GM23248 (cell line): ENCODE measurements around the gene SULF2. TPM values are rescaled to one million over a fixed set of nuclear protein-coding genes. Genes with fewer than 3 reads are reported as not detected.

ENCODE experiments used
- DNase-seq: peaks from one replicate; pipeline ENCODE4 v3.0.0-alpha.2; 2015
- H2AFZ ChIP-seq: fragments of 200-600 bp; sonication (generic); 2 replicates; pipeline ENCODE4 v1.6.1; 2016; ENCODE audit warnings: antibody characterized with exemption
- H3F3A ChIP-seq: fragments of 200-600 bp; sonication (generic); 2 replicates; pipeline ENCODE4 v1.6.1; 2016; ENCODE audit warnings: mild to moderate bottlenecking, antibody characterized with exemption, mixed run types; ENCODE audit not compliant: insufficient read depth
- H3K27ac ChIP-seq: fragments of 200-600 bp; sonication (generic); 2 replicates; pipeline ENCODE4 v1.5.1; 2016; ENCODE audit warnings: mild to moderate bottlenecking
- H3K27me3 ChIP-seq: fragments of 200-600 bp; sonication (generic); replicated peaks from 2 replicates; pipeline ENCODE4 v1.6.1; 2016; ENCODE audit warnings: mild to moderate bottlenecking; ENCODE audit not compliant: insufficient read depth
- H3K36me3 ChIP-seq: fragments of 200-600 bp; sonication (generic); 2 replicates; pipeline ENCODE4 v1.6.1; 2016; ENCODE audit warnings: low read depth, mild to moderate bottlenecking
- H3K4me1 ChIP-seq: fragments of 200-600 bp; sonication (generic); 2 replicates; pipeline ENCODE4 v1.6.1; 2016; ENCODE audit warnings: mild to moderate bottlenecking; ENCODE audit not compliant: insufficient read depth
- H3K4me2 ChIP-seq: fragments of 200-600 bp; sonication (generic); one replicate; pipeline ENCODE4 v1.6.1; 2016; ENCODE audit warnings: mild to moderate bottlenecking; ENCODE audit not compliant: unreplicated experiment
- H3K4me3 ChIP-seq: fragments of 200-600 bp; sonication (generic); 2 replicates; pipeline ENCODE4 v1.5.1; 2016; ENCODE audit warnings: mild to moderate bottlenecking
- H3K79me2 ChIP-seq: fragments of 200-600 bp; sonication (generic); 2 replicates; pipeline ENCODE4 v1.6.1; 2016; ENCODE audit warnings: mild to moderate bottlenecking; ENCODE audit not compliant: insufficient read depth
- H3K9ac ChIP-seq: fragments of 200-600 bp; sonication (generic); 2 replicates; pipeline ENCODE4 v1.6.1; 2016; ENCODE audit warnings: mild to moderate bottlenecking
- H3K9me2 ChIP-seq: fragments of 200-600 bp; sonication (generic); 2 replicates; pipeline ENCODE4 v1.6.1; 2016; ENCODE audit warnings: mixed run types, mild to moderate bottlenecking, moderate library complexity; ENCODE audit not compliant: insufficient read depth
- H3K9me3 ChIP-seq: fragments of 200-600 bp; sonication (generic); one replicate; pipeline ENCODE4 v1.6.1; 2017; ENCODE audit warnings: low read depth
- H4K20me1 ChIP-seq: fragments of 200-600 bp; sonication (generic); 2 replicates; pipeline ENCODE4 v1.6.0; 2016; ENCODE audit not compliant: insufficient read depth
- EZH2 ChIP-seq: fragments of 200-600 bp; sonication (generic); IDR thresholded peaks from 2 replicates; pipeline ENCODE4 v1.6.1; 2018; ENCODE audit warnings: antibody characterized with exemption, mild to moderate bottlenecking; ENCODE audit not compliant: insufficient read depth, poor library complexity, severe bottlenecking
- EZH2phosphoT487 ChIP-seq: fragments of 200-600 bp; sonication (generic); IDR thresholded peaks from 2 replicates; pipeline ENCODE4 v1.6.1; 2018; ENCODE audit warnings: antibody characterized with exemption, moderate library complexity, mild to moderate bottlenecking, low read depth; ENCODE audit not compliant: insufficient read depth
- WGBS, 2 experiments: methylation state at CpG; one replicate each; pipeline ENCODE4 v1.1.6; 2015 to 2017; ENCODE audit warnings: low lambda C conversion rate in 2 of 2, low coverage in 1 of 2; ENCODE audit errors: missing lambda C conversion rate in 2 of 2; 5-methylcytosine and 5-hydroxymethylcytosine counted together
- in situ Hi-C: fragments of 300-500 bp; cut with MboI; formaldehyde crosslinking; loops from 2 replicates; pipeline ENCODE4 v1.15.0; 2020
- polyA plus RNA-seq: library from polyadenylated mRNA; unstranded; fragments of >200 nt; fragmentation: Nextera tagmentation; extraction: Ambion mirVana; gene quantifications from 2 replicates; pipeline ENCODE4 v1.2.1, GENCODE V29; 2016
- total RNA-seq: library from RNA; depleted of rRNA; stranded (reverse); fragments of >200 nt; shearing (Covaris generic); gene quantifications from 2 replicates; pipeline ENCODE4 v1.2.3, GENCODE V29; 2014

SULF2 gene
- total and polyA plus RNA-seq, 2 experiments from 2014 or later, result 2.0 to 5.6 TPM

GRCh38 chr20:47635256-47635655 is 150.0 kb downstream of the SULF2 start:
- no peak overlapping the region for H3K4me2 ChIP-seq
- no peak overlapping the region for H3K9ac ChIP-seq
- no peaks in the 10 kb centered on the region for H3K79me2 ChIP-seq
- no peaks in the 10 kb centered on the region for H3K9me3 ChIP-seq
- no peaks in the 10 kb centered on the region for H3K4me1 ChIP-seq
- H2AFZ ChIP-seq, result no peak overlapping the region
- no peaks in the 10 kb centered on the region for H3K27me3 ChIP-seq
- no peaks in the 10 kb centered on the region for H3F3A ChIP-seq
- in situ Hi-C loops, result loop anchor here (10.0 kb wide), 1 partner anchor 440 kb away; no protein-coding TSS in a partner anchor
- WGBS, 2 experiments, result 99 to 100% methylated on average over 4 of the region's 4 CpGs
- no peak overlapping the region for H3K27ac ChIP-seq
- no peak for TF ChIP-seq EZH2
- no peak for TF ChIP-seq EZH2phosphoT487
- H3K36me3 ChIP-seq, result peaks cover 51% of the 10 kb centered on the region
- no peak for DNase-seq
- no peaks in the 10 kb centered on the region for H3K9me2 ChIP-seq
- H4K20me1 ChIP-seq, result no peaks in the 10 kb centered on the region
- H3K4me3 ChIP-seq, result no peak overlapping the region

GRCh38 chr20:47631078-47631477 is 154.2 kb downstream of the SULF2 start:
- Histone ChIP-seq H3K79me2 (0 out of 2 replicates have a peak, but pooled peaks cover 11% of the 10 kb centered on the region), H3K9ac (no peak overlapping the region), H3K27ac (no peak overlapping the region), H3K4me1 (no peaks in the 10 kb centered on the region), H4K20me1 (no peaks in the 10 kb centered on the region), H3K4me3 (no peak overlapping the region), H3K27me3 (no peaks in the 10 kb centered on the region), H3K9me3 (no peaks in the 10 kb centered on the region), H2AFZ (no peak overlapping the region), H3K36me3 (peaks cover 47% of the 10 kb centered on the region; the same call in 1 of the 2 replicates), H3K4me2 (no peak overlapping the region), H3F3A (no peaks in the 10 kb centered on the region), H3K9me2 (no peaks in the 10 kb centered on the region)
- TF ChIP-seq EZH2phosphoT487 (no peak), EZH2 (no peak)
- in situ Hi-C loops, result loop anchor here (10.0 kb wide), 1 partner anchor 436 kb away; no protein-coding TSS in a partner anchor
- DNase-seq, result no peak

- H3K27ac ChIP-seq, result no peak overlapping the region
- no peaks in the 10 kb centered on the region for H3K4me1 ChIP-seq
- no peak overlapping the region for H2AFZ ChIP-seq
- H3F3A ChIP-seq, result no peaks in the 10 kb centered on the region
- TF ChIP-seq EZH2phosphoT487, result no peak
- TF ChIP-seq EZH2, result no peak
- no peak overlapping the region for H3K4me3 ChIP-seq
- H3K9ac ChIP-seq, result no peak overlapping the region
- no peaks in the 10 kb centered on the region for H3K9me2 ChIP-seq
- peaks cover 43% of the 10 kb centered on the region; the same call in 1 of the 2 replicates for H3K36me3 ChIP-seq
- H3K27me3 ChIP-seq, result no peaks in the 10 kb centered on the region
- no peak for DNase-seq
- H3K79me2 ChIP-seq, result peaks cover 17% of the 10 kb centered on the region; the same call in 1 of the 2 replicates
- 94 to 96% methylated on average over 2 of the region's 2 CpGs for WGBS, 2 experiments
- in situ Hi-C loops, result loop anchor here (10.0 kb wide), 3 partner anchors 245 to 435 kb away; no protein-coding TSS in a partner anchor
- H4K20me1 ChIP-seq, result no peaks in the 10 kb centered on the region
- no peak overlapping the region for H3K4me2 ChIP-seq
- H3K9me3 ChIP-seq, result no peaks in the 10 kb centered on the region
Observed at GRCh38 chr20:47629907-47630306, 155.4 kb downstream of the SULF2 start.

- Histone ChIP-seq H3K36me3 (peaks cover 40% of the 10 kb centered on the region; the same call in 1 of the 2 replicates), H4K20me1 (no peaks in the 10 kb centered on the region), H3K9ac (no peak overlapping the region), H3F3A (no peaks in the 10 kb centered on the region), H3K79me2 (peaks cover 27% of the 10 kb centered on the region), H3K4me2 (no peak overlapping the region), H2AFZ (no peak overlapping the region), H3K27ac (no peak overlapping the region), H3K9me2 (no peaks in the 10 kb centered on the region), H3K4me1 (0 out of 2 replicates have a peak, but pooled peaks cover 3% of the 10 kb centered on the region), H3K27me3 (no peaks in the 10 kb centered on the region), H3K4me3 (no peak overlapping the region), H3K9me3 (no peaks in the 10 kb centered on the region)
- DNase-seq, result no peak
- TF ChIP-seq EZH2phosphoT487 (no peak), EZH2 (no peak)
- in situ Hi-C loops, result loop anchor here (10.0 kb wide), 2 partner anchors 243 to 353 kb away; no protein-coding TSS in a partner anchor
- WGBS, 2 experiments, result 93% methylated on average over 4 of the region's 4 CpGs
Observed at GRCh38 chr20:47627540-47627939, 157.7 kb downstream of the SULF2 start.

GRCh38 chr20:47623206-47623605 is 162.1 kb downstream of the SULF2 start:
- Histone ChIP-seq H3K36me3 (peaks cover 38% of the 10 kb centered on the region), H2AFZ (no peak overlapping the region), H3K9ac (no peak overlapping the region), H3F3A (peaks cover 9% of the 10 kb centered on the region; the same call in 1 of the 2 replicates), H3K79me2 (peaks cover 61% of the 10 kb centered on the region), H3K4me2 (no peak overlapping the region), H4K20me1 (no peaks in the 10 kb centered on the region), H3K9me2 (no peaks in the 10 kb centered on the region), H3K9me3 (no peaks in the 10 kb centered on the region), H3K27ac (no peak overlapping the region), H3K27me3 (no peaks in the 10 kb centered on the region), H3K4me3 (no peak overlapping the region), H3K4me1 (peaks cover 7% of the 10 kb centered on the region; the same call in 1 of the 2 replicates)
- WGBS, 2 experiments, result 90 to 96% methylated on average over 2 of the region's 2 CpGs
- DNase-seq, result no peak
- in situ Hi-C loops, result loop anchor here (10.0 to 25.0 kb wide), 3 partner anchors 238 to 861 kb away; no protein-coding TSS in a partner anchor
- no peak for TF ChIP-seq EZH2phosphoT487
- no peak for TF ChIP-seq EZH2
